ENCODE measurements around the gene LTB4R2. TPM values are rescaled to one million over a fixed set of nuclear protein-coding genes. Genes with fewer than 3 reads are reported as not detected.
"Not testable (repeated sequence)": the region's sequence is repeated elsewhere in the genome, so short reads cannot be mapped to it uniquely, and the experiment has no call there.

Gene LTB4R2
- total RNA-seq, 4 donors from 2014 or later: 7.7 to 37.2 (median 12.2) TPM

DNA sequence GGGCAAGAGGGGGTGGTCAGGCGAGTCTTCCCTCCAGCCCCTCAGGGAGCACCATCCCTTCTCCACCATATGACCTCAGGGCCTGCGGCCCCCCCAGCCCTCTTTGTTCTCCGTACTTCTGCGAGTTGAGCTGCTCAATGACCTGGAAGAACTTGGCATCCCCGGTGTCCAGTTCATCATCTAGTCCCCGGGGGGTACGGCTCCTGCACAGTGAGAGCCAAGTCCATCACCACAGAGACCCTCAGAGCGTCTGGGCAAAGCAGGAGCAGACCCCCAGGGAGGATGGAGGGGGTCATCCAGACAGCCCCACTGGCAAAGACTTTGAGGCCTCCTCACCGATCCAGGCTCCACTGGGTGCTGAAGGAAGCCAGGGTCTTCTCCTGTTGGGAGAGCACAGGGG lies 16.0 kb downstream of the LTB4R2 start:
- DNase-seq: no peak
- H3K36me3 ChIP-seq: no peaks in the 10 kb centered on the region
- no peaks in the 10 kb centered on the region for H3K9me3 ChIP-seq
- no peaks in the 10 kb centered on the region for H3K4me1 ChIP-seq
- H3K27ac ChIP-seq: no peak overlapping the region
- no peak for TF ChIP-seq POLR2A (IDR thresholded peaks at IDR 0.05)
- TF ChIP-seq, protein P1, sequence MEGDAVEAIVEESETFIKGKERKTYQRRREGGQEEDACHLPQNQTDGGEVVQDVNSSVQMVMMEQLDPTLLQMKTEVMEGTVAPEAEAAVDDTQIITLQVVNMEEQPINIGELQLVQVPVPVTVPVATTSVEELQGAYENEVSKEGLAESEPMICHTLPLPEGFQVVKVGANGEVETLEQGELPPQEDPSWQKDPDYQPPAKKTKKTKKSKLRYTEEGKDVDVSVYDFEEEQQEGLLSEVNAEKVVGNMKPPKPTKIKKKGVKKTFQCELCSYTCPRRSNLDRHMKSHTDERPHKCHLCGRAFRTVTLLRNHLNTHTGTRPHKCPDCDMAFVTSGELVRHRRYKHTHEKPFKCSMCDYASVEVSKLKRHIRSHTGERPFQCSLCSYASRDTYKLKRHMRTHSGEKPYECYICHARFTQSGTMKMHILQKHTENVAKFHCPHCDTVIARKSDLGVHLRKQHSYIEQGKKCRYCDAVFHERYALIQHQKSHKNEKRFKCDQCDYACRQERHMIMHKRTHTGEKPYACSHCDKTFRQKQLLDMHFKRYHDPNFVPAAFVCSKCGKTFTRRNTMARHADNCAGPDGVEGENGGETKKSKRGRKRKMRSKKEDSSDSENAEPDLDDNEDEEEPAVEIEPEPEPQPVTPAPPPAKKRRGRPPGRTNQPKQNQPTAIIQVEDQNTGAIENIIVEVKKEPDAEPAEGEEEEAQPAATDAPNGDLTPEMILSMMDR (IDR thresholded peaks at IDR 0.05): no peak
- H3K4me3 ChIP-seq: no peak overlapping the region
- H3K27me3 ChIP-seq: no peaks in the 10 kb centered on the region

DNA sequence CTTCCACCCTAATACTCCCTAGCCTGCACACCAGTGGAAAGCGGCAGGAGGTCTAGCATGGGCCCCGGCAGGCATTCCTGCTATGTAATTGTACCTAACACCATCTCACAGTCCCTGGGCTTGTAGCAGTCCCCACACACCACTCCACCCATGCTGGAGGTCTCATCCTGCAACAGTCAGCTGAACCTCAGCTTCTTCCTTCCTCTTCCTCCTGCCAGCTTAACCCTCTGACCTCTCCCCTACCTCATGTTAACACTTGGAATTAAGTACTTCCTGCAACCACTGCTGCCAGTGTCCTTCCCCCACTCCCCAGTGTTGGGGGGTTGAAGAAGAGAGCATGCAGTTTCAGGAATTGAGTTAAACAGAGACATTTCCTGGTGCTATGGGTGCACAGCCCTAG lies 17.4 kb downstream of the LTB4R2 start:
- Histone ChIP-seq H3K27me3 (no peaks in the 10 kb centered on the region), H3K4me1 (peaks cover 0 to 3% (median 2%) of the 10 kb centered on the region in 4 donors), H3K4me3 (no peak overlapping the region), H3K27ac (no peak overlapping the region), H3K9me3 (no peaks in the 10 kb centered on the region), H3K36me3 (no peaks in the 10 kb centered on the region)
- no peak for DNase-seq
- no peak for TF ChIP-seq POLR2A (IDR thresholded peaks at IDR 0.05)
- TF ChIP-seq, protein P1 (IDR thresholded peaks at IDR 0.05): no peak

DNA sequence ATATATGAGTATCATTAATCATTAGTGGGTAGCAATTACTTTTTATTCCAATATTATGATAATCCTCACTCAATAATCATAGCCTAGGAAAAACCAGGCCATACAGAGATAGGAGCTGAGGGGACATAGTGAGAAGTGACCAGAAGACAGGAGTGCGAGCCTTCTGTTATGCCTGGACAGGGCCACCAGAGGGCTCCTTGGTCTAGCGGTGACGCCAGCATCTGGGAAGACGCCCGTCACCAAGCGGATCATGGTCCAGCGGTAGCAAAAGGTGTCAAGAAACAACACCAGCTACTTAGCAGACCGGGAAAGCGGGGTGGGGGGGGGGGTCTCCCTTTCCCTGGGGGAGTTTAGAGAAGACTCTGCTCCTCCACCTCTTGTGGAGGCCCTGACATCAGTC lies 18.0 kb downstream of the LTB4R2 start:
- not testable (repeated sequence) for H3K4me3 ChIP-seq, H3K27me3 ChIP-seq, H3K27ac ChIP-seq, H3K4me1 ChIP-seq, H3K9me3 ChIP-seq, H3K36me3 ChIP-seq
- peak in 1 of 3 donors; percentile 82 for DNase-seq
- TF ChIP-seq, protein P1 (IDR thresholded peaks at IDR 0.05): peak; percentile 20 to 86 (median 66)

DNA sequence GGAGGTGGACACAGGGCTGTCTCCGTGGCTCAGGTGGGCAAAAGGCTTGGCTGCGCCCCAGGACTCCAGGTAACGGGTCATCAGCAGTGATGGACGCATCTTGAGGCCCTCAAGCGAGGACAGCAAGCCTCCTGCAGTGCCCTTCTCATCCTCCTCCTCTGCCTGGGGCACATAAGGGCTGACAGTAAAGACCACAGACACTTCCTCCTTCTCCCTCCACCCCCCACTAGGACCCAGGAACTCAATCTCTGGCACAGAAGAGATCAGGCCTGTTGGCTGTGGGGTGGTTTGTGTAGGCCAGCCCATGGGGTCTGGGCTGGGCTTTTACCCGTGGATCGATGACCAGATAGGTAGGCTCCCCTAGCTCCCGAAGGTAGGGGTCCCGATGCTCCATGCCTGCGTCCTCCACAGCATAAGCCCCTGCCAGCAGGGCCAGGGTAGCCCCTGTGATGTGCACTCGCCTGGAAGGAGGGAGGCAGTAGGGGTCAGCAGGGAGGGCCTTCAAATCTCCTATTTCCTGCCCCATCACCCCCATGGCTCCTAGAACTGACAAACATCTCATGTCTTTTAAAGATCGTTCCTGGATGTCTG lies 19.2 kb downstream of the LTB4R2 start:
- Histone ChIP-seq H3K27me3 (no peaks in the 10 kb centered on the region), H3K27ac (peak overlapping the region in 1 of 4 donors; percentile 45), H3K4me3 (no peak overlapping the region), H3K4me1 (peaks cover 5 to 19% (median 19%) of the 10 kb centered on the region in 4 donors), H3K36me3 (no peaks in the 10 kb centered on the region), H3K9me3 (no peaks in the 10 kb centered on the region)
- TF ChIP-seq, protein P1 (IDR thresholded peaks at IDR 0.05): no peak
- TF ChIP-seq POLR2A (IDR thresholded peaks at IDR 0.05): no peak
- no peak for DNase-seq

DNA sequence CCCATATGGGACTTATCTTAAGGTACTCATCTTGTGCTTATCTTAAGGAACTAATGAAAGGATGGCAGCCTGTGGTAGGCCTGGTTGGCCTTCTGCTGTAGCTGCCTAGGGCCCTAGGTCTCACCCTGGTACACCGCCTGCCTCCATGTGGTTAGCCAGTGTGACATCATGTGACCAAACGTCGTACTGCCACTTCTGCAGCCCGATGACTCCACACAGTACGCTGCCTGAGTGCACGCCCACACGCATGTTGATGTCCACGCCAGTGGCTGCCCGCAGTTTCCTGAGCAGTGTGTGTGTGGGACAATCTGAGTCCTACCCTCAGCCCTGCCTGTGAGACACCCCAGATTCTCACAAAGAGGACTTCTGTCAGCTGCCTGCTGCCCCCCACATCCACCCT lies 19.8 kb downstream of the LTB4R2 start:
- DNase-seq: peak in 2 of 3 donors; percentile 59 to 87
- no peaks in the 10 kb centered on the region for H3K9me3 ChIP-seq
- peaks cover 0 to 5% of the 10 kb centered on the region in 2 donors for H3K27me3 ChIP-seq
- TF ChIP-seq POLR2A (IDR thresholded peaks at IDR 0.05): no peak
- peak overlapping the region in 1 of 4 donors; percentile 45 for H3K27ac ChIP-seq
- no peak overlapping the region for H3K4me3 ChIP-seq
- H3K4me1 ChIP-seq: peaks cover 5 to 25% (median 24%) of the 10 kb centered on the region in 4 donors
- H3K36me3 ChIP-seq: no peaks in the 10 kb centered on the region

DNA sequence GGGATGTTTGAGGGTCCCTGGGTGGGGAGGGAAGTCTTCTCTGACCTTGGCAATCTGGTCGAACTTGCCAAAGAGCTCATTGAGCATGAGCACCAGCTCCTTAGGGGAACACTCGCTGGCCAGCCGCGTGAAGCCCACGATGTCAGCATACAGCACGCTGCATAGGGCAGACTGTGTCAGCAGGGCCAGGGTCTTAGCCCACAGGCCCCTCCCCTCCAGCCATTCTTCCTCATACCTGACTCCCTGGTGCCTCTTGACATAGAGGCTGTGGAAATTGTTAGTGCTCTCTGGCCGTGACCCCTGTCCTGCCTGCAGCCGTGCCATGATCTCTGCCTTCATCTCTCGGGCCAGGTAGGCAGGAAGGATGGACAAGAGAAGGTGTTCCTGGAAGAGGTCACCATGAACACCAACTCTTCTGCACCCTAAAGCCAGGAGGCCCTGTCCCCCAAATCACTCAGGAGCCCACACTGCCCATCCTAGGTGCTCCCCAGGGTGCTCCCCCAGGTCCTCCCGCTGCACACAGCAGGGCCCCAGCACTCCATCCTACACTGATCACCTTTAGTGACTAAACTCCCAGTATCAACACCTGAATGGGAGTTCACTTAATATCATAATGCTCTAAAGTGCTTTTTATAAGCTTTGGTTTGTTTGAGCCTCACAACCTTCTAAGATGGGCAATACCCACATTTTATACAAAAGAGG lies 21.2 kb downstream of the LTB4R2 start:
- no peaks in the 10 kb centered on the region for H3K9me3 ChIP-seq
- H3K4me1 ChIP-seq: peaks cover 5 to 32% (median 27%) of the 10 kb centered on the region in 4 donors
- H3K27me3 ChIP-seq: peaks cover 0 to 12% of the 10 kb centered on the region in 2 donors
- DNase-seq: no peak
- no peak overlapping the region for H3K4me3 ChIP-seq
- peaks cover 0 to 2% (median 0%) of the 10 kb centered on the region in 3 donors for H3K36me3 ChIP-seq
- no peak overlapping the region for H3K27ac ChIP-seq
- TF ChIP-seq, protein P1 (IDR thresholded peaks at IDR 0.05): no peak
- no peak for TF ChIP-seq POLR2A (IDR thresholded peaks at IDR 0.05)
